Left lung (tissue), 10 donors: ENCODE data around the gene MAP2K2. TPM values are rescaled to one million over a fixed set of nuclear protein-coding genes. Genes with fewer than 3 reads are reported as not detected.
"Not testable (repeated sequence)": the region's sequence is repeated elsewhere in the genome, so short reads cannot be mapped to it uniquely, and the experiment has no call there.

Experiments
- ATAC-seq: fragments of 200-7000 bp; cut with Tn5 transposase; one replicate; pipeline ENCODE4 v1.9.1; 2020; ENCODE audit warnings: moderate library complexity
- DNase-seq, 4 donors: peaks; one replicate each; pipeline ENCODE4 v3.0.0-alpha.2; 2013 to 2020
- H3K27ac ChIP-seq, 2 donors: fragments of 200-600 bp; sonication (generic) in 1 of 2; one replicate each; pipeline versions ENCODE4 v1.5.0 to v1.8.0; 2020 to 2021
- H3K27me3 ChIP-seq, 2 donors: fragments of 200-600 bp; sonication (generic) in 1 of 2; one replicate each; pipeline versions ENCODE4 v1.5.0 to v1.8.0; 2020 to 2021
- H3K36me3 ChIP-seq, 2 donors: fragments of 200-600 bp; sonication (generic) in 1 of 2; one replicate each; pipeline versions ENCODE4 v1.5.0 to v1.8.0; 2020 to 2021
- H3K4me1 ChIP-seq, 2 donors: fragments of 200-600 bp; one replicate each; pipeline ENCODE4 v1.8.0; 2021
- H3K4me3 ChIP-seq, 2 donors: fragments of 200-600 bp; sonication (generic) in 1 of 2; one replicate each; pipeline versions ENCODE4 v1.5.0 to v1.8.0; 2020 to 2021; ENCODE audit warnings: mild to moderate bottlenecking in 1 of 2
- H3K9me3 ChIP-seq, 2 donors: fragments of 200-600 bp; sonication (generic) in 1 of 2; one replicate each; pipeline versions ENCODE4 v1.5.0 to v1.8.0; 2020 to 2021
- CTCF ChIP-seq, 2 donors: fragments of 200-600 bp; sonication (generic) in 1 of 2; IDR thresholded peaks; one replicate each; pipeline versions ENCODE4 v1.5.0 to v1.8.0; 2021; ENCODE audit warnings: antibody characterized with exemption in 2 of 2
- intact Hi-C, 2 donors: fragments of 100-400 bp; cut with DNase I; formaldehyde crosslinking; loops; one replicate each; pipeline versions ENCODE4 v1.11.2 to v1.14.2; 2022
- polyA plus RNA-seq, 6 donors: library from polyadenylated mRNA; unstranded; fragments of 120-200 nt; gene quantifications; one replicate each; pipeline ENCODE4 v1.2.1, GENCODE V29; 2013; ENCODE audit not compliant: insufficient read length in 6 of 6
- total RNA-seq, 2 donors: library from RNA; stranded (reverse); fragmentation: NEBNext Ultra II Directional; extraction: Animal tissue kit (Norgen Biotek cat#: 25700); gene quantifications; one replicate each; pipeline ENCODE4 v1.2.1, GENCODE V29; 2021
- donor health status: DM: no; HTN: yes; CAD: no.
- donor health status: DM: no; HTN: no; CAD: no.

MAP2K2 gene
- total and polyA plus RNA-seq, 8 donors = 97.2 to 143 (median 117) TPM

GRCh38 chr19:4164262-4164661, 40.3 kb upstream of the MAP2K2 start:
- H3K4me1 ChIP-seq = no peaks in the 10 kb centered on the region
- peaks cover 0 to 54% of the 10 kb centered on the region in 2 donors for H3K27me3 ChIP-seq
- H3K4me3 ChIP-seq = no peak overlapping the region
- no peaks in the 10 kb centered on the region for H3K36me3 ChIP-seq
- no peak for ATAC-seq
- no peak for DNase-seq
- no peaks in the 10 kb centered on the region for H3K9me3 ChIP-seq
- no peak overlapping the region for H3K27ac ChIP-seq
- intact Hi-C loops = no loop called here
- no peak for TF ChIP-seq CTCF (IDR thresholded peaks at IDR 0.05)

- intact Hi-C loops = no loop called here
- no peaks in the 10 kb centered on the region for H3K36me3 ChIP-seq
- no peak for TF ChIP-seq CTCF (IDR thresholded peaks at IDR 0.05)
- no peak for ATAC-seq
- H3K4me3 ChIP-seq = no peak overlapping the region
- H3K9me3 ChIP-seq = no peaks in the 10 kb centered on the region
- H3K27ac ChIP-seq = no peak overlapping the region
- no peaks in the 10 kb centered on the region for H3K4me1 ChIP-seq
- no peak for DNase-seq
- peaks cover 0 to 29% of the 10 kb centered on the region in 2 donors for H3K27me3 ChIP-seq
These were observed 37.6 kb upstream of the MAP2K2 start for GRCh38 chr19:4161415-4162077.

- H3K27me3 ChIP-seq = peaks cover 4 to 23% of the 10 kb centered on the region in 2 donors
- DNase-seq, H3K4me1 ChIP-seq, H3K4me3 ChIP-seq, intact Hi-C loops, H3K36me3 ChIP-seq, H3K9me3 ChIP-seq, H3K27ac ChIP-seq, ATAC-seq: not testable (repeated sequence)
These were observed 34.0 kb upstream of the MAP2K2 start for GRCh38 chr19:4157971-4158370.

GRCh38 chr19:4157164-4157563, 33.2 kb upstream of the MAP2K2 start:
- peaks cover 4 to 31% of the 10 kb centered on the region in 2 donors for H3K27me3 ChIP-seq

GRCh38 chr19:4154571-4155312, 30.8 kb upstream of the MAP2K2 start:
- H3K4me3 ChIP-seq = no peak overlapping the region
- peaks cover 4 to 55% of the 10 kb centered on the region in 2 donors for H3K27me3 ChIP-seq
- no peaks in the 10 kb centered on the region for H3K36me3 ChIP-seq
- H3K9me3 ChIP-seq = no peaks in the 10 kb centered on the region
- ATAC-seq (no peak), DNase-seq (no peak)
- H3K27ac ChIP-seq = no peak overlapping the region
- H3K4me1 ChIP-seq = no peaks in the 10 kb centered on the region
- intact Hi-C loops = no loop called here
- no peak for TF ChIP-seq CTCF (IDR thresholded peaks at IDR 0.05)

More at GRCh38 chr19:4157164-4157563, 33.2 kb upstream of the MAP2K2 start:
- no peak overlapping the region for H3K27ac ChIP-seq
- TF ChIP-seq CTCF (IDR thresholded peaks at IDR 0.05) = no peak
- ATAC-seq (no peak), DNase-seq (no peak)
- no peaks in the 10 kb centered on the region for H3K9me3 ChIP-seq
- no peaks in the 10 kb centered on the region for H3K4me1 ChIP-seq
- intact Hi-C loops = no loop called here
- no peaks in the 10 kb centered on the region for H3K36me3 ChIP-seq
- no peak overlapping the region for H3K4me3 ChIP-seq
